ENCODE results near the gene C1QTNF2.

The C1QTNF2 gene

DNA sequence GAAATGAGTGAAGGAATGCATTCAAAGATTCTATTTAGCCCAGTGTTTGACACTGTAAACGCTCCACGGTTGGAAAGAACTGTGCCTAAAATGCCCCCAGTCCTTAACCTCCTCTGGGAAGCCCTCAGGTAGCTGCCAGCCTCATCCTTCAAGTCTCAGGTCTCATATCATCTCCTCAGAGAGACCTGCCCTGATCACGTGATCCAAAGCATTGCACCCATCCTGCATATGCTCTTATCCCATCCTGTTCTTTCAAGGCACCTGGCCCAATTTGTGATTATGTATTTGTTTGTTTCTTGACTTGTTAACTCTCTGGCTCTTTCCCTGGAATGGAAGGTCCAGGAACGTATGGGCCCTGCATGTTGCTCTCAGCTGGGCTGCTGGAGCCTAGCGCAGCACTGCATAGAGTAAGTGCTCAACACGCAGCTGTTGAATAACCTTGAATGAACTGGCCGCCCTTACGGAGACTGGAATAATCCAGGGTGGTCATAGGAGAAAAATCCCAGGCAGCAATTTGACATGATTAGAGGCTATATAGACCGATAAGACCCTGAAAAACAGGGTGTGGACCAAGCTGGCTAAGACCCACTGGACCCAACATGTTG, 8.7 kb downstream of the C1QTNF2 start:
- DNase-seq (ENCODE audit: low read depth): no peak
- H3K4me3 ChIP-seq (ENCODE audit: low read depth, low read length): no peak overlapping the region
- TF ChIP-seq POLR2A (IDR thresholded peaks at IDR 0.05; ENCODE audit: extremely low read depth, insufficient read length) (no peak), MYC (IDR thresholded peaks at IDR 0.05; ENCODE audit: low read depth, low read length) (no peak)
- TF ChIP-seq, protein P1, sequence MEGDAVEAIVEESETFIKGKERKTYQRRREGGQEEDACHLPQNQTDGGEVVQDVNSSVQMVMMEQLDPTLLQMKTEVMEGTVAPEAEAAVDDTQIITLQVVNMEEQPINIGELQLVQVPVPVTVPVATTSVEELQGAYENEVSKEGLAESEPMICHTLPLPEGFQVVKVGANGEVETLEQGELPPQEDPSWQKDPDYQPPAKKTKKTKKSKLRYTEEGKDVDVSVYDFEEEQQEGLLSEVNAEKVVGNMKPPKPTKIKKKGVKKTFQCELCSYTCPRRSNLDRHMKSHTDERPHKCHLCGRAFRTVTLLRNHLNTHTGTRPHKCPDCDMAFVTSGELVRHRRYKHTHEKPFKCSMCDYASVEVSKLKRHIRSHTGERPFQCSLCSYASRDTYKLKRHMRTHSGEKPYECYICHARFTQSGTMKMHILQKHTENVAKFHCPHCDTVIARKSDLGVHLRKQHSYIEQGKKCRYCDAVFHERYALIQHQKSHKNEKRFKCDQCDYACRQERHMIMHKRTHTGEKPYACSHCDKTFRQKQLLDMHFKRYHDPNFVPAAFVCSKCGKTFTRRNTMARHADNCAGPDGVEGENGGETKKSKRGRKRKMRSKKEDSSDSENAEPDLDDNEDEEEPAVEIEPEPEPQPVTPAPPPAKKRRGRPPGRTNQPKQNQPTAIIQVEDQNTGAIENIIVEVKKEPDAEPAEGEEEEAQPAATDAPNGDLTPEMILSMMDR (IDR thresholded peaks at IDR 0.05; ENCODE audit: low read depth, low read length): no peak
- TF ChIP-seq, protein P2, sequence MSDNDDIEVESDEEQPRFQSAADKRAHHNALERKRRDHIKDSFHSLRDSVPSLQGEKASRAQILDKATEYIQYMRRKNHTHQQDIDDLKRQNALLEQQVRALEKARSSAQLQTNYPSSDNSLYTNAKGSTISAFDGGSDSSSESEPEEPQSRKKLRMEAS (IDR thresholded peaks at IDR 0.05; ENCODE audit: low read depth, low read length): no peak

DNA sequence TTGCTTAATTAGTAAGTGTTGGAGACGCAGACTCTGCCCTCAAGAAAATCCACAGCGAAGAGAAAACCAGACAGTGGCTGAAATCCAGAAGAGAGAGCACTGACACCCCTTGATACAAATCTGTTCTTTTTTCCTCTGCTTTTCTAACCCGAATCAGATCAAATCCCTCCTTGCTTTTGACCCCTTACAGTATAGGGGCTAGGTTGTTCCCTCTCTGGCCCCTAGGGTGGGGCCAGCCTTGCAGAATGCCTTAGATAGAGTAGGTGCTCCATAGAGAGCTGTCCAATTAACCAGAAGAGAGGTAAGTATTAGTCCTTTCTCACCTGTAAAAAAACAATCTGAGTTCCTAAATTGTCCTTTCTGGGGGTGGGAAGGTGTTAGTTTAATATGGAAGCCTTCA, 10.1 kb downstream of the C1QTNF2 start:
- DNase-seq (ENCODE audit: low read depth): no peak
- H3K4me3 ChIP-seq (ENCODE audit: low read depth, low read length): no peak overlapping the region
- TF ChIP-seq MYC (IDR thresholded peaks at IDR 0.05; ENCODE audit: low read depth, low read length): no peak
- TF ChIP-seq, protein P2 (IDR thresholded peaks at IDR 0.05; ENCODE audit: low read depth, low read length): no peak
- no peak for TF ChIP-seq POLR2A (IDR thresholded peaks at IDR 0.05; ENCODE audit: extremely low read depth, insufficient read length)
- TF ChIP-seq, protein P1 (IDR thresholded peaks at IDR 0.05; ENCODE audit: low read depth, low read length): no peak

DNA sequence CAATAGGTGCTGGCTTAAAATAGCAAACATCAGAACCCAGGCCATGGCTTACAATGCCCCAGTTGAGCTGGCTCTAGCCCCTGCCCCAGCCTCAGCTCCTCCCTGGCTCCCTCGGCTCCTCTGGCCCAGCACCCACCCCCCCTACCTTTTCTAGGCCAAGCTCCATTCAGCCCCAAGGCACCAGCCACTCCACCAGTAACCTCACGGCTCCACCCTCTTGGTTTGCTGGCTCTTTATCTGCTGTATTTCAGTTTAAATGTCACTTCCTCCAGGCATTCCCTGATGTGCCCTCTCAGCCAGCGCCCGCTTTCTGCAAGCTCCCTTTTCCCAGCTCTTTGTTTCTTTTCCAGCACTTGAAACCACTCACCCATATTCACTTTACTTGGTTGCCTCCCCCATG, 10.6 kb downstream of the C1QTNF2 start:
- DNase-seq (ENCODE audit: low read depth): no peak
- H3K4me3 ChIP-seq (ENCODE audit: low read depth, low read length): no peak overlapping the region
- TF ChIP-seq POLR2A (IDR thresholded peaks at IDR 0.05; ENCODE audit: extremely low read depth, insufficient read length) (no peak), MYC (IDR thresholded peaks at IDR 0.05; ENCODE audit: low read depth, low read length) (no peak)
- TF ChIP-seq, protein P1 (IDR thresholded peaks at IDR 0.05; ENCODE audit: low read depth, low read length): no peak
- TF ChIP-seq, protein P2 (IDR thresholded peaks at IDR 0.05; ENCODE audit: low read depth, low read length): no peak

DNA sequence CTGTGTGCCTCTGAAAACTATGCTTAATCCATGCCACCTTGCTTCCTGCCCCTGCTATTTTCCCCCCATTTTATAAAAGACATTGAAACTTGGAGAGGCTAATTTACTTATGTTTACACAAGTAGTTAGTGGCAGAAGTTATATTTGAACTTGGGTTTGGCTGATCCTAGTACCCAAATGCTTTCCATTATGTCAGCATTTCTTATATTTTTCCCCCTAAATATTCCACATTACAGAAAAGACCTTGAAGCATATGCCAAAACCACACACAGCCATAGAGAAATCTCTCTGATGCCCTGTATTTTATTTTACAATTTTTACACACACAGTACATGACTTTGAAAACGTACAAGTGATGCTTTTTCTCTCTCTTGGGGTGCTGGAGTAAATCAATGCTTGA, 11.2 kb downstream of the C1QTNF2 start:
- no peak for DNase-seq (ENCODE audit: low read depth)
- no peak overlapping the region for H3K4me3 ChIP-seq (ENCODE audit: low read depth, low read length)
- TF ChIP-seq MYC (IDR thresholded peaks at IDR 0.05; ENCODE audit: low read depth, low read length): no peak
- TF ChIP-seq, protein P1 (IDR thresholded peaks at IDR 0.05; ENCODE audit: low read depth, low read length): no peak
- no peak for TF ChIP-seq POLR2A (IDR thresholded peaks at IDR 0.05; ENCODE audit: extremely low read depth, insufficient read length)
- TF ChIP-seq, protein P2 (IDR thresholded peaks at IDR 0.05; ENCODE audit: low read depth, low read length): no peak

DNA sequence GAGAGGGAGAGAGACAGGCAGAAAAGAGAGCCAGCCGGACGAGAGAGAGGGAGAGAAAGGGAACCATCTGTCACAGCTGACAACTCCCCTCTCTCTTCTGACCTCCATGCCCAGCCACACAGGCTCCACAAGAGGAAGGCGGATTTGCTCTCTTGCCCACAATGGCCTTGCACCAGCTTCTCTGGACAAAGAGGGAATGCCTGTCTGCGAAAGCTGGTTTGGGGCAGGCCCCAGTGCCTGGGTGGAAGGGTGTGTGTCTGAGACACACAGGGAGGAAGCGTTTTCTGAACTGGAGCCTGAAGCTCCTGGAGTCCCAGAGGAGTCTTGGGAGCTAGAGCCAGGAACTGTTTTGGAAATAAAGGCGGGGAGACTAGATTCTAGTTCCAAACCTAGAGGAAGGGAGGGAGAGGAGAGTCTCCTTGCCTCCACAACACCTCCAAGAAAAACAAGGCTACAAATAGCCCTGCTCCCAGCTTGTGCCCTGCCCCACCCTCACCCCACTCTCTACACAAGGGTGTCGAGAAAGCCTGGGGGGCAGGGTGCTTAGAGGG, 12.5 kb downstream of the C1QTNF2 start:
- TF ChIP-seq, protein P2 (IDR thresholded peaks at IDR 0.05; ENCODE audit: low read depth, low read length): no peak
- TF ChIP-seq, protein P1 (IDR thresholded peaks at IDR 0.05; ENCODE audit: low read depth, low read length): no peak
- TF ChIP-seq POLR2A (IDR thresholded peaks at IDR 0.05; ENCODE audit: extremely low read depth, insufficient read length) (no peak), MYC (IDR thresholded peaks at IDR 0.05; ENCODE audit: low read depth, low read length) (no peak)
- no peak overlapping the region for H3K4me3 ChIP-seq (ENCODE audit: low read depth, low read length)
- no peak for DNase-seq (ENCODE audit: low read depth)

Data from NB4 (cell line).